ENCODE data around the gene TMEM17.

GRCh38 chr2:62540408-62541168 lies 34.6 kb upstream of the TMEM17 start:
- TF ChIP-seq RAD21 (IDR thresholded peaks at IDR 0.05; ENCODE audit: low read depth) (no peak), POLR2AphosphoS5 (IDR thresholded peaks at IDR 0.05; ENCODE audit: low read depth, low read length) (no peak), ZNF274 (IDR thresholded peaks at IDR 0.05; ENCODE audit: low read depth, low read length) (no peak), EZH2phosphoT487 (IDR thresholded peaks at IDR 0.05; ENCODE audit: borderline replicate concordance) (no peak), POLR2A (IDR thresholded peaks at IDR 0.05; ENCODE audit: borderline replicate concordance, extremely low read depth, insufficient read depth, insufficient read length) (no peak), YY1 (IDR thresholded peaks at IDR 0.05; ENCODE audit: extremely low read depth, insufficient replicate concordance, low read depth, low read length) (no peak), SP1 (IDR thresholded peaks at IDR 0.05; ENCODE audit: low read depth) (no peak), EZH2 (IDR thresholded peaks at IDR 0.05) (no peak), JUND (IDR thresholded peaks at IDR 0.05) (no peak), CBX3 (IDR thresholded peaks at IDR 0.05; ENCODE audit: low read depth) (no peak), ZFX (IDR thresholded peaks at IDR 0.05) (no peak)
- TF ChIP-seq, protein P1, sequence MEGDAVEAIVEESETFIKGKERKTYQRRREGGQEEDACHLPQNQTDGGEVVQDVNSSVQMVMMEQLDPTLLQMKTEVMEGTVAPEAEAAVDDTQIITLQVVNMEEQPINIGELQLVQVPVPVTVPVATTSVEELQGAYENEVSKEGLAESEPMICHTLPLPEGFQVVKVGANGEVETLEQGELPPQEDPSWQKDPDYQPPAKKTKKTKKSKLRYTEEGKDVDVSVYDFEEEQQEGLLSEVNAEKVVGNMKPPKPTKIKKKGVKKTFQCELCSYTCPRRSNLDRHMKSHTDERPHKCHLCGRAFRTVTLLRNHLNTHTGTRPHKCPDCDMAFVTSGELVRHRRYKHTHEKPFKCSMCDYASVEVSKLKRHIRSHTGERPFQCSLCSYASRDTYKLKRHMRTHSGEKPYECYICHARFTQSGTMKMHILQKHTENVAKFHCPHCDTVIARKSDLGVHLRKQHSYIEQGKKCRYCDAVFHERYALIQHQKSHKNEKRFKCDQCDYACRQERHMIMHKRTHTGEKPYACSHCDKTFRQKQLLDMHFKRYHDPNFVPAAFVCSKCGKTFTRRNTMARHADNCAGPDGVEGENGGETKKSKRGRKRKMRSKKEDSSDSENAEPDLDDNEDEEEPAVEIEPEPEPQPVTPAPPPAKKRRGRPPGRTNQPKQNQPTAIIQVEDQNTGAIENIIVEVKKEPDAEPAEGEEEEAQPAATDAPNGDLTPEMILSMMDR (IDR thresholded peaks at IDR 0.05 in 2 of 3, conservative IDR thresholded peaks at IDR 0.05 in 1 of 3; ENCODE audit: borderline replicate concordance in 1 of 3, insufficient read depth in 1 of 3, low read depth in 2 of 3, low read length in 2 of 3), result no peak
- TF ChIP-seq, protein P2, sequence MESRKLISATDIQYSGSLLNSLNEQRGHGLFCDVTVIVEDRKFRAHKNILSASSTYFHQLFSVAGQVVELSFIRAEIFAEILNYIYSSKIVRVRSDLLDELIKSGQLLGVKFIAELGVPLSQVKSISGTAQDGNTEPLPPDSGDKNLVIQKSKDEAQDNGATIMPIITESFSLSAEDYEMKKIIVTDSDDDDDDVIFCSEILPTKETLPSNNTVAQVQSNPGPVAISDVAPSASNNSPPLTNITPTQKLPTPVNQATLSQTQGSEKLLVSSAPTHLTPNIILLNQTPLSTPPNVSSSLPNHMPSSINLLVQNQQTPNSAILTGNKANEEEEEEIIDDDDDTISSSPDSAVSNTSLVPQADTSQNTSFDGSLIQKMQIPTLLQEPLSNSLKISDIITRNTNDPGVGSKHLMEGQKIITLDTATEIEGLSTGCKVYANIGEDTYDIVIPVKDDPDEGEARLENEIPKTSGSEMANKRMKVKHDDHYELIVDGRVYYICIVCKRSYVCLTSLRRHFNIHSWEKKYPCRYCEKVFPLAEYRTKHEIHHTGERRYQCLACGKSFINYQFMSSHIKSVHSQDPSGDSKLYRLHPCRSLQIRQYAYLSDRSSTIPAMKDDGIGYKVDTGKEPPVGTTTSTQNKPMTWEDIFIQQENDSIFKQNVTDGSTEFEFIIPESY (IDR thresholded peaks at IDR 0.05; ENCODE audit: extremely low read depth, insufficient replicate concordance, low read length), result no peak
